ENCODE data around the gene ELP2.

ELP2 gene

GRCh38 chr18:36127836-36128529 lies 1.7 kb upstream of the ELP2 start:
- TF ChIP-seq CTCF (IDR thresholded peaks at IDR 0.05; ENCODE audit: low read depth, low read length): no peak
- no peaks in the 10 kb centered on the region for H3K9me3 ChIP-seq
- H3K4me1 ChIP-seq: no peaks in the 10 kb centered on the region
- DNase-seq: no peak
- no peaks in the 10 kb centered on the region for H3K27me3 ChIP-seq
- peak overlapping the region; percentile 88 for H3K4me3 ChIP-seq (ENCODE audit: low read depth, low read length)
- H3K36me3 ChIP-seq: peaks cover 3% of the 10 kb centered on the region; the same call in 1 of the 2 replicates

GRCh38 chr18:36128530-36128870 lies 1.2 kb upstream of the ELP2 start:
- peak; percentile 10 for DNase-seq

GRCh38 chr18:36128907-36129299 lies 796 bp upstream of the ELP2 start:
- H3K9me3 ChIP-seq: no peaks in the 10 kb centered on the region
- no peaks in the 10 kb centered on the region for H3K27me3 ChIP-seq
- peaks cover 3% of the 10 kb centered on the region; the same call in 1 of the 2 replicates for H3K36me3 ChIP-seq
- H3K4me3 ChIP-seq (ENCODE audit: low read depth, low read length): peak overlapping the region; percentile 88
- DNase-seq: no peak
- no peaks in the 10 kb centered on the region for H3K4me1 ChIP-seq
- no peak for TF ChIP-seq CTCF (IDR thresholded peaks at IDR 0.05; ENCODE audit: low read depth, low read length)

More at GRCh38 chr18:36128530-36128870, 1.2 kb upstream of the ELP2 start:
- Histone ChIP-seq H3K4me1 (no peaks in the 10 kb centered on the region), H3K36me3 (peaks cover 3% of the 10 kb centered on the region; the same call in 1 of the 2 replicates), H3K27me3 (no peaks in the 10 kb centered on the region), H3K9me3 (no peaks in the 10 kb centered on the region), H3K4me3 (ENCODE audit: low read depth, low read length) (peak overlapping the region; percentile 88)
- no peak for TF ChIP-seq CTCF (IDR thresholded peaks at IDR 0.05; ENCODE audit: low read depth, low read length)

GRCh38 chr18:36130039-36130831 lies 536 bp downstream of the ELP2 start:
- H3K27me3 ChIP-seq: no peaks in the 10 kb centered on the region
- DNase-seq: no peak
- peak overlapping the region; percentile 88 for H3K4me3 ChIP-seq (ENCODE audit: low read depth, low read length)
- peaks cover 3% of the 10 kb centered on the region; the same call in 1 of the 2 replicates for H3K36me3 ChIP-seq
- TF ChIP-seq CTCF (IDR thresholded peaks at IDR 0.05; ENCODE audit: low read depth, low read length): no peak
- no peaks in the 10 kb centered on the region for H3K4me1 ChIP-seq
- H3K9me3 ChIP-seq: no peaks in the 10 kb centered on the region

GRCh38 chr18:36130883-36131653 lies 1.4 kb downstream of the ELP2 start:
- peak overlapping the region; percentile 88 for H3K4me3 ChIP-seq (ENCODE audit: low read depth, low read length)
- DNase-seq: no peak
- TF ChIP-seq CTCF (IDR thresholded peaks at IDR 0.05; ENCODE audit: low read depth, low read length): no peak
- no peaks in the 10 kb centered on the region for H3K27me3 ChIP-seq
- H3K9me3 ChIP-seq: no peaks in the 10 kb centered on the region
- H3K36me3 ChIP-seq: peaks cover 3% of the 10 kb centered on the region; the same call in 1 of the 2 replicates
- H3K4me1 ChIP-seq: no peaks in the 10 kb centered on the region

Measured in BE2C (cell line).